ENCODE results near the gene CCR6. TPM values are rescaled to one million over a fixed set of nuclear protein-coding genes. Genes with fewer than 3 reads are reported as not detected.
"Not testable (repeated sequence)": the region's sequence is repeated elsewhere in the genome, so short reads cannot be mapped to it uniquely, and the experiment has no call there.

Gene CCR6
- polyA plus RNA-seq, 3 donors, result 0.05 to 0.11 (median 0.09) TPM

- 77 to 90% (median 85%) methylated on average over 9 of the region's 9 CpGs for WGBS, 3 donors
These were observed 30.0 kb downstream of the CCR6 start for GRCh38 chr6:167152862-167153261.

GRCh38 chr6:167153521-167153959 is 30.6 kb downstream of the CCR6 start:
- H3K27ac ChIP-seq (ENCODE audit: low read depth, low read length), result no peak overlapping the region
- 49 to 73% (median 52%) methylated on average over 13 of the region's 13 CpGs for WGBS, 3 donors

More at GRCh38 chr6:167152862-167153261, 30.0 kb downstream of the CCR6 start:
- no peak overlapping the region for H3K27ac ChIP-seq (ENCODE audit: low read depth, low read length)

DNA sequence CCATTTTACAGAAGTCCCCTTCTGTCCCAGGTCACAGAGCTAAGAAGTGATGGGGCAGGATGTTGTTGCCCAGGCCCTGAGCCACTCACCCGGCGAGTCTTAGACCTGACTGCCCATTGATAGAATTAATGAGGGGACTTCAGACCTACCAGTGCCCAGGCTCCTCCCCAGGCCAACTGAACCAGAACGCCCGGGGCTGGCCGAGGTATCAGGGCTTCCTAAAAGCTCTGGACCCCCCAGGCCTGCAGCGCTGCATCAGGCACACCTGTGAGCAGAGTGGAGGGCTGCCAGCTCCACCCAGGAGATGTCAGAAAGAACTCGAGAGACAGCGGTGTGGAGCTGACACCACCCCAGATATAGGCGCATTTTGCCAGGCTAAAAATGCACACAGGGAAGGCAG is 31.4 kb downstream of the CCR6 start:
- no peak overlapping the region for H3K27ac ChIP-seq (ENCODE audit: low read depth, low read length)
- 57 to 76% (median 66%) methylated on average over 9 of the region's 9 CpGs for WGBS, 3 donors

- 28 to 43% (median 37%) methylated on average over 2 of the region's 2 CpGs for WGBS, 3 donors
These were observed 32.0 kb downstream of the CCR6 start for GRCh38 chr6:167154895-167155294.

DNA sequence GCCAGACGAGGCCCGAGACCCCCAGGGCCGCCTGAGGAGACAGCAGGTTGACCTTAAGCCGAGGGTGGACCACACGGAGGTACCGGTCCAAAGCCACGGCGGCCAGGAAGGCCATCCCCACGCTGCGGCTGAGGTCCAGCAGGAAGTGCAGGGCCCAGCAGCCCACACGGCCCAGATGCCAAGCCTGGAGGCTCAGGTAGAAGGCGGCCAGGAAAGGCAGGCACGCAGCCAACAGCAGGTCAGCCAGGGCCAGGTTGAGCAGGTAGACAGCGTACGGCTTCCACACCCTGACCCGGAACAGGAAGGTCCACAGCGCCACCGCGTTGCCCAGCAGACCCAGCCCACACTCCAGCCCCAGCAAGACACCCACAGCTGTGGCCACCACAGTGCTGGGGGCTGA is 34.5 kb downstream of the CCR6 start:
- H3K27ac ChIP-seq (ENCODE audit: low read depth, low read length), result no peak overlapping the region
- 87 to 93% (median 92%) methylated on average over 19 of the region's 19 CpGs for WGBS, 3 donors

More at GRCh38 chr6:167154895-167155294, 32.0 kb downstream of the CCR6 start:
- no peak overlapping the region for H3K27ac ChIP-seq (ENCODE audit: low read depth, low read length)

DNA sequence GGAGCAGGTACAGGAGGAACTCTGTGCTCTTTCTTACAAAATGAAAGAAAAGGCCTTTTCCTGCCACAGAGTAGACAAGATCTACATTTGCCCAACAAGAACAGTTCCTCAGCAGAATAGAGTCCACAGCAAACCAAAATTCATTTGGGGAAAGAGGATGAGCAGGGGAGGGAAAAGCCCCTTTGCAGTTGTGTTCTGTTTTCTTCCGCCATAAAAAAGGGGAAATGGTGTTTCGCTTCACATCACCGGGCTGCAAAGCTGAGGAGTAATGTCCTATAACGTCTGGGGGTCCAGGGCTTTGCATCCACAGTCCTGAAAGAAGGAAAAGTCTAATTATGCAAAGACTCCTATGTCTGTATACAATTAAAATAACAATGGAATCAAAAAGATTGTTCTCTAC is 35.0 kb downstream of the CCR6 start, which contains the start of gene GPR31:
TSS of gene GPR31 (minus strand) at position 118 of the 400 bp plus-strand sequence. CDS start 149 bp downstream, outside the sequence.
- 59 to 75% (median 60%) methylated on average over 4 of the region's 4 CpGs for WGBS, 3 donors
- no peak within 1 kb of the TSS for H3K27ac ChIP-seq (ENCODE audit: low read depth, low read length)

GRCh38 chr6:167161851-167162467 is 39.1 kb downstream of the CCR6 start:
- 95 to 98% (median 97%) methylated on average over 5 of the region's 5 CpGs for WGBS, 3 donors
- no peak overlapping the region for H3K27ac ChIP-seq (ENCODE audit: low read depth, low read length)

GRCh38 chr6:167162591-167162990 is 39.7 kb downstream of the CCR6 start:
- H3K27ac ChIP-seq (ENCODE audit: low read depth, low read length), result no peak overlapping the region
- WGBS, 3 donors, result 80 to 85% (median 82%) methylated on average over 12 of the region's 12 CpGs

GRCh38 chr6:167163476-167164011 is 40.6 kb downstream of the CCR6 start:
- 73 to 76% (median 75%) methylated on average over 9 of the region's 9 CpGs for WGBS, 3 donors
- H3K27ac ChIP-seq (ENCODE audit: low read depth, low read length), result no peak overlapping the region

- WGBS, 3 donors, result 54 to 70% (median 57%) methylated on average over 3 of the region's 3 CpGs
- H3K27ac ChIP-seq (ENCODE audit: low read depth, low read length), result no peak overlapping the region
These were observed 41.4 kb downstream of the CCR6 start for GRCh38 chr6:167164261-167164660.

GRCh38 chr6:167165858-167166471 is 43.1 kb downstream of the CCR6 start:
- WGBS, 3 donors, result 75 to 92% (median 86%) methylated on average over 2 of the region's 2 CpGs
- H3K27ac ChIP-seq (ENCODE audit: low read depth, low read length), result no peak overlapping the region

- WGBS, 3 donors, result 65 to 85% (median 77%) methylated on average over 6 to 8 of the region's 10 CpGs
- not testable (repeated sequence) for H3K27ac ChIP-seq (ENCODE audit: low read depth, low read length)
These were observed 44.8 kb downstream of the CCR6 start for GRCh38 chr6:167167699-167168098.

DNA sequence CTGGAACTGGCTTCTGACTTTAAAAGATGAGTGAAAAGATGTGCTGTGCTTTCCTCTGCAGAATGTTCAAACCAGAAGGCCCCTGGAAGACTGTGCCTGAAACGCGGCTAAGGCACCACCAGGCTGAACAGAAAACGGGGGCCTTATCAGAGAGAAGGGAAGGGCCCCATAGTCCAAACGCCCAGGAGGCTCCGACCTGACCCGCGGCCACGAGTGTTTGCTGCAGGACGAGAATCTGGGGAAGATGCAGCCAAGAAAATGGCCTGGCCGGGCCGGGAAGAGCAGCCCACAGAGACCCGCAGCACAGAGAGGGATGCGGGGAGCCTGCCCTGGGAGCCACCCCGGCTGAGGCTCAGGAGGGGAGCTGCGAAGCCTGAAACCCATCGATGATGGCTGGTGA is 45.4 kb downstream of the CCR6 start:
- 67 to 81% (median 74%) methylated on average over 11 to 13 of the region's 16 CpGs for WGBS, 3 donors
- H3K27ac ChIP-seq (ENCODE audit: low read depth, low read length), result not testable (repeated sequence)

- not testable (repeated sequence) for H3K27ac ChIP-seq (ENCODE audit: low read depth, low read length)
- 62 to 73% (median 65%) methylated on average over 3 of the region's 13 CpGs for WGBS, 3 donors
These were observed 47.0 kb downstream of the CCR6 start for GRCh38 chr6:167169867-167170266.

DNA sequence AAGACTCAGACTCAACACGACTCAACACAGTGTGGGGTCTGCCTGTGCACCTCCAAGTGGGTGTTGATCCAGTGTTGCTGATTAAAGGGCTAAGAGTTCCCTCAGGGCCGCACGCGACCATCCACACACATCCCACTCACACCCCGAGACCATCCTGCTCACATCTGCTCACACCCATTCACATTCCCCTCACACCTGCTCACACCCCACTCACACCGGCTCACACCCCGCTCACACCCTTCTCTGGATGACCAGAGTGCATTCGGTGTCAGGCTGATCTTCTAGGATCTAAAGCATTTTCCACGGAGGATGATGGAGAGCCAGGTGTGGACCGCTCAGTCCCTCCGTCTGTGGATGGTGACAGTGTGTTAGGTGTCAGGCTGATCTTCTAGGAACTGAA is 48.4 kb downstream of the CCR6 start:
- WGBS, 3 donors, result 83 to 92% (median 87%) methylated on average over 11 of the region's 11 CpGs
- not testable (repeated sequence) for H3K27ac ChIP-seq (ENCODE audit: low read depth, low read length)

GRCh38 chr6:167172011-167172410 is 49.1 kb downstream of the CCR6 start:
- not testable (repeated sequence) for H3K27ac ChIP-seq (ENCODE audit: low read depth, low read length)
- 80 to 85% (median 82%) methylated on average over 10 to 13 of the region's 13 CpGs for WGBS, 3 donors

GRCh38 chr6:167177271-167177670 is 54.4 kb downstream of the CCR6 start:
- WGBS, 3 donors, result 85 to 87% (median 85%) methylated on average over 12 to 14 of the region's 14 CpGs

GRCh38 chr6:167178896-167179655 is 56.2 kb downstream of the CCR6 start:
- not testable (repeated sequence) for H3K27ac ChIP-seq (ENCODE audit: low read depth, low read length)
- WGBS, 3 donors, result 85 to 91% (median 88%) methylated on average over 18 to 24 of the region's 31 CpGs

More at GRCh38 chr6:167177271-167177670, 54.4 kb downstream of the CCR6 start:
- not testable (repeated sequence) for H3K27ac ChIP-seq (ENCODE audit: low read depth, low read length)

GRCh38 chr6:167180086-167180485 is 57.2 kb downstream of the CCR6 start:
- H3K27ac ChIP-seq (ENCODE audit: low read depth, low read length), result not testable (repeated sequence)
- 74 to 82% (median 78%) methylated on average over 4 to 8 of the region's 8 CpGs for WGBS, 3 donors
